Neural crest cell (in vitro differentiated cells): Measurements from ENCODE around the gene SNRNP35. TPM values are rescaled to one million over a fixed set of nuclear protein-coding genes. Genes with fewer than 3 reads are reported as not detected.

ENCODE experiments used
- DNase-seq: peaks from one replicate; pipeline ENCODE4 v3.0.0; 2021; ENCODE audit warnings: low read depth, mixed read lengths, low spot score
- H3K27ac Mint-ChIP-seq: one replicate; pipeline ENCODE4 v1.8.0; 2021; ENCODE audit warnings: mild to moderate bottlenecking, mixed read lengths; ENCODE audit not compliant: unreplicated experiment
- H3K27me3 Mint-ChIP-seq: 2 replicates; pipeline ENCODE4 v1.8.0; 2021; ENCODE audit warnings: low read depth, mild to moderate bottlenecking, mixed read lengths
- H3K36me3 Mint-ChIP-seq: 2 replicates; pipeline ENCODE4 v1.8.0; 2021; ENCODE audit warnings: low read depth, mild to moderate bottlenecking, mixed read lengths
- H3K4me1 Mint-ChIP-seq: 2 replicates; pipeline ENCODE4 v1.8.0; 2021; ENCODE audit warnings: mixed read lengths
- H3K4me3 Mint-ChIP-seq: one replicate; pipeline ENCODE4 v1.8.0; 2021; ENCODE audit warnings: mild to moderate bottlenecking, mixed read lengths
- H3K9me3 Mint-ChIP-seq: 2 replicates; pipeline ENCODE4 v1.8.0; 2021; ENCODE audit warnings: mixed read lengths
- CTCF ChIP-seq: fragments of 200-600 bp; sonication (generic); conservative IDR thresholded peaks from 2 replicates; pipeline ENCODE4 v1.5.0; 2021; ENCODE audit warnings: antibody characterized with exemption, mild to moderate bottlenecking
- total RNA-seq: library from RNA; stranded (reverse); gene quantifications from 2 replicates; pipeline ENCODE4 v1.2.1, GENCODE V29; 2021

Gene SNRNP35
- total RNA-seq, 1 donor from 2014 or later = 25.1 TPM

GRCh38 chr12:123498126-123498825, 40.3 kb downstream of the SNRNP35 start:
- no peak overlapping the region for H3K4me3 Mint-ChIP-seq
- H3K9me3 Mint-ChIP-seq = peaks cover 3% of the 10 kb centered on the region
- peaks cover 21% of the 10 kb centered on the region for H3K36me3 Mint-ChIP-seq
- DNase-seq = no peak
- no peak for TF ChIP-seq CTCF
- no peak overlapping the region for H3K27ac Mint-ChIP-seq
- H3K27me3 Mint-ChIP-seq = no peaks in the 10 kb centered on the region
- H3K4me1 Mint-ChIP-seq = peaks cover 31% of the 10 kb centered on the region

DNA sequence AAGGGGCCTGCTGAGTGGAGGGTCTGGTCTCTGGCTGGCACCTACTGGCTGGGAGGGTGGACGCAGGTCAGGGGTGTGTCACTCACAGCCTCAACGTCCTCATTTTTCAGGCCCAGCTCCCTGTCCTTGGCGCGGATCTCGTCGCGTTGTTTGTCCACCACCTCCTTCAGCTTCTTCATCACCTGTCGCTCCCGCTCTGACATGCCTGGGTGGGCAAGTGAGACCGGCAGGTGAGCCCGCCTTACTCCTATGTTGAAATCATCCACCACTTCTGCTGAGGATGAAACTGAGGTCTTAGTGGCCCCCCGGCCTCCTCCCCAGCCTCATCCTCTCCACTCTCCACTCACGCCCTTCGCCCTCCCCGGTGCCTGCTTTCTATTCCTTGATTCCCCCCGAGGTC, 41.4 kb downstream of the SNRNP35 start:
- no peak overlapping the region for H3K27ac Mint-ChIP-seq
- H3K9me3 Mint-ChIP-seq = peaks cover 3% of the 10 kb centered on the region
- no peaks in the 10 kb centered on the region for H3K27me3 Mint-ChIP-seq
- no peak for DNase-seq
- no peak overlapping the region for H3K4me3 Mint-ChIP-seq
- H3K36me3 Mint-ChIP-seq = peaks cover 25% of the 10 kb centered on the region
- H3K4me1 Mint-ChIP-seq = peaks cover 24% of the 10 kb centered on the region
- TF ChIP-seq CTCF = no peak

GRCh38 chr12:123502163-123502704, 44.3 kb downstream of the SNRNP35 start:
- no peak for DNase-seq
- peaks cover 16% of the 10 kb centered on the region for H3K4me1 Mint-ChIP-seq
- no peak overlapping the region for H3K4me3 Mint-ChIP-seq
- no peaks in the 10 kb centered on the region for H3K27me3 Mint-ChIP-seq
- no peak for TF ChIP-seq CTCF
- no peak overlapping the region for H3K27ac Mint-ChIP-seq
- peaks cover 3% of the 10 kb centered on the region for H3K9me3 Mint-ChIP-seq
- peaks cover 24% of the 10 kb centered on the region for H3K36me3 Mint-ChIP-seq

DNA sequence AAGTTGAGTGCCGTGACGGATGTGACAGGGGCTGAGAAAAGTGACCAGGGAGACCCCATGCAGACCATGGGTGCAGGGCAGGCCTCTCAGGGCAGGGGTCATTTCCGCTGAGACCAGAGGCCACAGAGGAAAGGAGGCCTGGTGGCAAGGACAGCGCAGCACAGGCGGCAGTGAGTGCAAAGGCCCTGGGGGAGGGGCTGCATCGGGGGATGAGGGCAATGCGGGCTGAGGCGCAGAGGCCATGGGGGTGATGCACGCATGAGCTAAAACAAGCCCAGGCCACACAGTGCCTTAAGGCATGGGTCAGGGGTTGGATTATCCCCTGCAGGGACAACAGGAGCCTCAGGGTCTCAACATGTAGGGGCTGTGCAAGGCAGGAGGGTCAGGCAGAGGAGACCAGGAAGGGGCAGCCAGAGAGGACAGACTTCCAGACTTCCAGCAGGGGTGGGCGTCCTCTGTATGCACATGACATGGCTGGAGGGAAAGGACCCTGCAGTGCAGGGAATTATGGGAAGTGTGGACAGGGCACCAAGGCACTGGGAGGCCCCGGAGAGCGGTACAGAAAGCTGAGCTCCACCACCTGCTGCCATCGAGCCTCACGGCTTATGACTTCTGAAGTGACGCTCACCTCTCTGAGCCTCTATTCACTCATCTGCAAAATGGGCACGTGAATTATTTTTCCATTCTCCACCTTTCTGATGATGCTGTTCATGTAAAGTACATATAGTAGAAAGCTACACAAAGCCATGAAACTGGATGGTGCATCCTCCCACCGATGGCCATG, 48.3 kb downstream of the SNRNP35 start:
- H3K36me3 Mint-ChIP-seq = peaks cover 17% of the 10 kb centered on the region
- H3K27ac Mint-ChIP-seq = peak overlapping the region; percentile 75
- H3K9me3 Mint-ChIP-seq = peaks cover 3% of the 10 kb centered on the region
- TF ChIP-seq CTCF = no peak
- DNase-seq = no peak
- H3K27me3 Mint-ChIP-seq = no peaks in the 10 kb centered on the region
- peaks cover 16% of the 10 kb centered on the region for H3K4me1 Mint-ChIP-seq
- H3K4me3 Mint-ChIP-seq = no peak overlapping the region

GRCh38 chr12:123506843-123507236, 48.9 kb downstream of the SNRNP35 start:
- no peak overlapping the region for H3K27ac Mint-ChIP-seq
- TF ChIP-seq CTCF = no peak
- peaks cover 3% of the 10 kb centered on the region for H3K9me3 Mint-ChIP-seq
- no peaks in the 10 kb centered on the region for H3K27me3 Mint-ChIP-seq
- no peak overlapping the region for H3K4me3 Mint-ChIP-seq
- H3K4me1 Mint-ChIP-seq = peaks cover 15% of the 10 kb centered on the region
- no peak for DNase-seq
- H3K36me3 Mint-ChIP-seq = peaks cover 17% of the 10 kb centered on the region
